GM23248 (cell line): ENCODE data around the gene MAP3K7CL. TPM values are rescaled to one million over a fixed set of nuclear protein-coding genes. Genes with fewer than 3 reads are reported as not detected.
A peak's percentile ranks its signal among the peaks of the same experiment; 100 is the strongest.

Experiments used
- DNase-seq: peaks from one replicate; pipeline ENCODE4 v3.0.0-alpha.2; 2015
- H2AFZ ChIP-seq: fragments of 200-600 bp; sonication (generic); 2 replicates; pipeline ENCODE4 v1.6.1; 2016; ENCODE audit warnings: antibody characterized with exemption
- H3F3A ChIP-seq: fragments of 200-600 bp; sonication (generic); 2 replicates; pipeline ENCODE4 v1.6.1; 2016; ENCODE audit warnings: mild to moderate bottlenecking, antibody characterized with exemption, mixed run types; ENCODE audit not compliant: insufficient read depth
- H3K27ac ChIP-seq: fragments of 200-600 bp; sonication (generic); 2 replicates; pipeline ENCODE4 v1.5.1; 2016; ENCODE audit warnings: mild to moderate bottlenecking
- H3K27me3 ChIP-seq: fragments of 200-600 bp; sonication (generic); replicated peaks from 2 replicates; pipeline ENCODE4 v1.6.1; 2016; ENCODE audit warnings: mild to moderate bottlenecking; ENCODE audit not compliant: insufficient read depth
- H3K36me3 ChIP-seq: fragments of 200-600 bp; sonication (generic); 2 replicates; pipeline ENCODE4 v1.6.1; 2016; ENCODE audit warnings: low read depth, mild to moderate bottlenecking
- H3K4me1 ChIP-seq: fragments of 200-600 bp; sonication (generic); 2 replicates; pipeline ENCODE4 v1.6.1; 2016; ENCODE audit warnings: mild to moderate bottlenecking; ENCODE audit not compliant: insufficient read depth
- H3K4me2 ChIP-seq: fragments of 200-600 bp; sonication (generic); one replicate; pipeline ENCODE4 v1.6.1; 2016; ENCODE audit warnings: mild to moderate bottlenecking; ENCODE audit not compliant: unreplicated experiment
- H3K4me3 ChIP-seq: fragments of 200-600 bp; sonication (generic); 2 replicates; pipeline ENCODE4 v1.5.1; 2016; ENCODE audit warnings: mild to moderate bottlenecking
- H3K79me2 ChIP-seq: fragments of 200-600 bp; sonication (generic); 2 replicates; pipeline ENCODE4 v1.6.1; 2016; ENCODE audit warnings: mild to moderate bottlenecking; ENCODE audit not compliant: insufficient read depth
- H3K9ac ChIP-seq: fragments of 200-600 bp; sonication (generic); 2 replicates; pipeline ENCODE4 v1.6.1; 2016; ENCODE audit warnings: mild to moderate bottlenecking
- H3K9me2 ChIP-seq: fragments of 200-600 bp; sonication (generic); 2 replicates; pipeline ENCODE4 v1.6.1; 2016; ENCODE audit warnings: mixed run types, mild to moderate bottlenecking, moderate library complexity; ENCODE audit not compliant: insufficient read depth
- H3K9me3 ChIP-seq: fragments of 200-600 bp; sonication (generic); one replicate; pipeline ENCODE4 v1.6.1; 2017; ENCODE audit warnings: low read depth
- H4K20me1 ChIP-seq: fragments of 200-600 bp; sonication (generic); 2 replicates; pipeline ENCODE4 v1.6.0; 2016; ENCODE audit not compliant: insufficient read depth
- EZH2 ChIP-seq: fragments of 200-600 bp; sonication (generic); IDR thresholded peaks from 2 replicates; pipeline ENCODE4 v1.6.1; 2018; ENCODE audit warnings: antibody characterized with exemption, mild to moderate bottlenecking; ENCODE audit not compliant: insufficient read depth, poor library complexity, severe bottlenecking
- EZH2phosphoT487 ChIP-seq: fragments of 200-600 bp; sonication (generic); IDR thresholded peaks from 2 replicates; pipeline ENCODE4 v1.6.1; 2018; ENCODE audit warnings: antibody characterized with exemption, moderate library complexity, mild to moderate bottlenecking, low read depth; ENCODE audit not compliant: insufficient read depth
- WGBS, 2 experiments: methylation state at CpG; one replicate each; pipeline ENCODE4 v1.1.6; 2015 to 2017; ENCODE audit warnings: low lambda C conversion rate in 2 of 2, low coverage in 1 of 2; ENCODE audit errors: missing lambda C conversion rate in 2 of 2; 5-methylcytosine and 5-hydroxymethylcytosine counted together
- in situ Hi-C: fragments of 300-500 bp; cut with MboI; formaldehyde crosslinking; loops from 2 replicates; pipeline ENCODE4 v1.15.0; 2020
- polyA plus RNA-seq: library from polyadenylated mRNA; unstranded; fragments of >200 nt; fragmentation: Nextera tagmentation; extraction: Ambion mirVana; gene quantifications from 2 replicates; pipeline ENCODE4 v1.2.1, GENCODE V29; 2016
- total RNA-seq: library from RNA; depleted of rRNA; stranded (reverse); fragments of >200 nt; shearing (Covaris generic); gene quantifications from 2 replicates; pipeline ENCODE4 v1.2.3, GENCODE V29; 2014

MAP3K7CL gene
- total and polyA plus RNA-seq, 2 experiments from 2014 or later = 14.8 to 34.3 TPM

GRCh38 chr21:29175408-29176134, 45.1 kb downstream of the MAP3K7CL start:
- Histone ChIP-seq H3K79me2 (no peaks in the 10 kb centered on the region), H3K4me1 (peaks cover 18% of the 10 kb centered on the region), H3K4me2 (no peak overlapping the region), H2AFZ (peak overlapping the region; percentile 85; the same call in 1 of the 2 replicates), H3K9me2 (no peaks in the 10 kb centered on the region), H3K36me3 (no peaks in the 10 kb centered on the region), H3K27ac (peak overlapping the region; percentile 83), H3K27me3 (no peaks in the 10 kb centered on the region), H3K4me3 (no peak overlapping the region), H3K9me3 (no peaks in the 10 kb centered on the region), H3K9ac (0 out of 2 replicates have a peak overlapping the region, but pooled peaks have one; percentile 68), H3F3A (peaks cover 20% of the 10 kb centered on the region), H4K20me1 (no peaks in the 10 kb centered on the region)
- DNase-seq = peak; percentile 24
- 96 to 99% methylated on average over 3 of the region's 3 CpGs for WGBS, 2 experiments
- in situ Hi-C loops = no loop called here
- TF ChIP-seq EZH2 (no peak), EZH2phosphoT487 (no peak)

- H3K9me3 ChIP-seq = no peaks in the 10 kb centered on the region
Observed at GRCh38 chr21:29176471-29177120, 46.2 kb downstream of the MAP3K7CL start.

GRCh38 chr21:29177800-29178199, 47.4 kb downstream of the MAP3K7CL start:
- H3K9ac ChIP-seq = no peak overlapping the region
- in situ Hi-C loops = no loop called here
- TF ChIP-seq EZH2phosphoT487 (no peak), EZH2 (no peak)
- no peak overlapping the region for H2AFZ ChIP-seq
- no peaks in the 10 kb centered on the region for H3K9me3 ChIP-seq
- no peaks in the 10 kb centered on the region for H4K20me1 ChIP-seq
- H3K79me2 ChIP-seq = no peaks in the 10 kb centered on the region
- H3K27ac ChIP-seq = no peak overlapping the region
- no peak overlapping the region for H3K4me3 ChIP-seq
- 97 to 100% methylated on average over 1 of the region's 1 CpG for WGBS, 2 experiments
- no peaks in the 10 kb centered on the region for H3K36me3 ChIP-seq
- peaks cover 39% of the 10 kb centered on the region for H3F3A ChIP-seq
- H3K9me2 ChIP-seq = no peaks in the 10 kb centered on the region
- H3K4me2 ChIP-seq = no peak overlapping the region
- H3K27me3 ChIP-seq = no peaks in the 10 kb centered on the region
- DNase-seq = no peak
- H3K4me1 ChIP-seq = peaks cover 32% of the 10 kb centered on the region

More at GRCh38 chr21:29176471-29177120, 46.2 kb downstream of the MAP3K7CL start:
- in situ Hi-C loops = no loop called here
- H3K4me1 ChIP-seq = peaks cover 22% of the 10 kb centered on the region
- H3K9ac ChIP-seq = no peak overlapping the region
- no peak overlapping the region for H2AFZ ChIP-seq
- H3K36me3 ChIP-seq = no peaks in the 10 kb centered on the region
- no peak overlapping the region for H3K27ac ChIP-seq
- H4K20me1 ChIP-seq = no peaks in the 10 kb centered on the region
- peaks cover 28% of the 10 kb centered on the region for H3F3A ChIP-seq
- no peak overlapping the region for H3K4me2 ChIP-seq
- H3K79me2 ChIP-seq = no peaks in the 10 kb centered on the region
- no peak for TF ChIP-seq EZH2phosphoT487
- H3K27me3 ChIP-seq = no peaks in the 10 kb centered on the region
- H3K4me3 ChIP-seq = no peak overlapping the region
- H3K9me2 ChIP-seq = no peaks in the 10 kb centered on the region
- DNase-seq = no peak
- WGBS, 2 experiments = 81 to 94% methylated on average over 2 of the region's 2 CpGs

GRCh38 chr21:29178926-29179325, 48.5 kb downstream of the MAP3K7CL start:
- peaks cover 37% of the 10 kb centered on the region for H3K4me1 ChIP-seq
- no peaks in the 10 kb centered on the region for H4K20me1 ChIP-seq
- H3K9ac ChIP-seq = no peak overlapping the region
- no peaks in the 10 kb centered on the region for H3K36me3 ChIP-seq
- H3K4me3 ChIP-seq = no peak overlapping the region
- no peak overlapping the region for H3K4me2 ChIP-seq
- no peaks in the 10 kb centered on the region for H3K27me3 ChIP-seq
- no peaks in the 10 kb centered on the region for H3K79me2 ChIP-seq
- no peaks in the 10 kb centered on the region for H3K9me2 ChIP-seq
- H3K27ac ChIP-seq = no peak overlapping the region
- H2AFZ ChIP-seq = no peak overlapping the region
- peaks cover 40% of the 10 kb centered on the region for H3F3A ChIP-seq
- in situ Hi-C loops = no loop called here
- DNase-seq = no peak
- WGBS, 2 experiments = 83 to 91% methylated on average over 7 of the region's 7 CpGs
- H3K9me3 ChIP-seq = no peaks in the 10 kb centered on the region
- no peak for TF ChIP-seq EZH2
- no peak for TF ChIP-seq EZH2phosphoT487
